HEK293 (cell line): ENCODE measurements around the gene MYH16.
"Not testable (repeated sequence)": the region's sequence is repeated elsewhere in the genome, so short reads cannot be mapped to it uniquely, and the experiment has no call there.

Source experiments
- CTCF ChIA-PET: fragments of 350-600 bp; formaldehyde crosslinking; extraction: SDS; loops from one replicate; lab custom pipeline; 2021; ENCODE audit warnings: antibody characterized with exemption; lab: Yijun Ruan, JAX
- POLR2A ChIA-PET: fragments of 300-600 bp; formaldehyde crosslinking; extraction: SDS; loops from one replicate; lab custom pipeline; 2020; ENCODE audit warnings: antibody characterized with exemption, inconsistent platforms; lab: Yijun Ruan, JAX
- H3K27ac ChIP-seq: fragments of 200-500 bp; sonication (Bioruptor generic); 2 replicates; pipeline ENCODE4 v1.5.1; 2014; ENCODE audit warnings: low read depth, low read length, control low read depth, inconsistent platforms; ENCODE audit errors: extremely low read depth
- H3K36me3 ChIP-seq, 2 experiments: fragments of 200-500 bp in 1 of 2; sonication (Bioruptor generic) in 1 of 2; 1 replicate in 1 of 2; 2 replicates in 1 of 2; pipeline ENCODE4 v1.5.1; 2014 to 2017; ENCODE audit warnings: inconsistent platforms in 2 of 2, low read length in 2 of 2; ENCODE audit not compliant: control insufficient read depth in 2 of 2, insufficient read depth in 1 of 2
- H3K4me1 ChIP-seq: fragments of 200-500 bp; sonication (Bioruptor generic); 2 replicates; pipeline ENCODE4 v1.5.1; 2014; ENCODE audit warnings: mild to moderate bottlenecking, low read length, inconsistent platforms; ENCODE audit not compliant: control insufficient read depth, insufficient read depth
- H3K4me3 ChIP-seq: 2 replicates; pipeline ENCODE4 v1.5.1; 2011; ENCODE audit warnings: low read depth, mild to moderate bottlenecking, control low read depth, low read length, moderate library complexity
- H3K9me3 ChIP-seq: fragments of 200-500 bp; sonication (Bioruptor generic); 2 replicates; pipeline ENCODE4 v1.5.1; 2014; ENCODE audit warnings: low read depth, low read length, inconsistent platforms; ENCODE audit not compliant: control insufficient read depth, insufficient read depth
- KLF7 ChIP-seq: fragments of 450-650 bp; formaldehyde crosslinking; IDR thresholded peaks from 2 replicates; pipeline ENCODE4 v1.5.1; 2016; ENCODE audit warnings: missing biosample characterization, missing genetic modification characterization, borderline replicate concordance
- PRDM1 ChIP-seq: fragments of 450-650 bp; formaldehyde crosslinking; IDR thresholded peaks from 2 replicates; pipeline ENCODE4; 2016; ENCODE audit warnings: missing biosample characterization, missing genetic modification characterization
- SP2 ChIP-seq: fragments of 450-650 bp; formaldehyde crosslinking; IDR thresholded peaks from 2 replicates; pipeline ENCODE4 v1.5.1; 2016; ENCODE audit warnings: missing biosample characterization, missing genetic modification characterization
- ZBTB8A ChIP-seq: fragments of 450-650 bp; formaldehyde crosslinking; IDR thresholded peaks from 2 replicates; pipeline ENCODE4 v1.5.1; 2016; ENCODE audit warnings: missing biosample characterization, missing genetic modification characterization
- ZEB2 ChIP-seq: fragments of 450-650 bp; formaldehyde crosslinking; IDR thresholded peaks from 2 replicates; pipeline ENCODE4 v1.5.1; 2016; ENCODE audit warnings: missing biosample characterization, missing genetic modification characterization
- ZNF335 ChIP-seq: fragments of 450-650 bp; formaldehyde crosslinking; conservative IDR thresholded peaks from 2 replicates; pipeline ENCODE4 v1.5.1; 2016; ENCODE audit warnings: missing biosample characterization, missing genetic modification characterization
- ZNF623 ChIP-seq: fragments of 450-650 bp; formaldehyde crosslinking; IDR thresholded peaks from 2 replicates; pipeline ENCODE4 v1.5.1; 2016; ENCODE audit warnings: missing biosample characterization, missing genetic modification characterization
- ZNF629 ChIP-seq: fragments of 450-650 bp; formaldehyde crosslinking; IDR thresholded peaks from 2 replicates; pipeline ENCODE4 v1.5.1; 2017; ENCODE audit warnings: missing biosample characterization, missing genetic modification characterization
- ZNF654 ChIP-seq: fragments of 450-650 bp; formaldehyde crosslinking; IDR thresholded peaks from 2 replicates; pipeline ENCODE4 v1.5.1; 2016; ENCODE audit warnings: low read depth, missing biosample characterization, missing genetic modification characterization
- ZNF660 ChIP-seq: fragments of 450-650 bp; IDR thresholded peaks from 2 replicates; pipeline ENCODE4 v1.5.1; 2018; ENCODE audit warnings: missing biosample characterization, mild to moderate bottlenecking, missing genetic modification characterization
- ZNF843 ChIP-seq: fragments of 450-650 bp; formaldehyde crosslinking; IDR thresholded peaks from 2 replicates; pipeline ENCODE4 v1.5.1; 2016; ENCODE audit warnings: missing biosample characterization, missing genetic modification characterization
- TF ChIP-seq, protein P1 (sequence below): fragments of 450-650 bp; formaldehyde crosslinking; IDR thresholded peaks from 2 replicates; pipeline ENCODE4 v1.5.1; 2016; ENCODE audit warnings: missing biosample characterization, missing genetic modification characterization
- TF ChIP-seq, protein P2 (sequence below): fragments of 450-650 bp; formaldehyde crosslinking; IDR thresholded peaks from 2 replicates; pipeline ENCODE4 v1.5.1; 2016; ENCODE audit warnings: missing biosample characterization, missing genetic modification characterization
- TF ChIP-seq, protein P3 (sequence below): fragments of 450-650 bp; formaldehyde crosslinking; IDR thresholded peaks from 2 replicates; pipeline ENCODE4 v1.5.1; 2016; ENCODE audit warnings: missing biosample characterization, missing genetic modification characterization
- TF ChIP-seq, protein P4 (sequence below): fragments of 450-650 bp; formaldehyde crosslinking; IDR thresholded peaks from 2 replicates; pipeline ENCODE4 v1.5.1; 2016; ENCODE audit warnings: missing biosample characterization, missing genetic modification characterization
- TF ChIP-seq, protein P5 (sequence below): fragments of 450-650 bp; formaldehyde crosslinking; IDR thresholded peaks from 2 replicates; pipeline ENCODE4 v1.5.1; 2016; ENCODE audit warnings: missing biosample characterization, missing genetic modification characterization, borderline replicate concordance
- TF ChIP-seq, protein P6 (sequence below): fragments of 450-650 bp; formaldehyde crosslinking; IDR thresholded peaks from 2 replicates; pipeline ENCODE4 v1.5.1; 2016; ENCODE audit warnings: missing biosample characterization, missing genetic modification characterization
- TF ChIP-seq, protein P7 (sequence below): fragments of 450-650 bp; formaldehyde crosslinking; IDR thresholded peaks from 2 replicates; pipeline ENCODE4 v1.5.1; 2016; ENCODE audit warnings: missing biosample characterization, missing genetic modification characterization

Gene MYH16

DNA sequence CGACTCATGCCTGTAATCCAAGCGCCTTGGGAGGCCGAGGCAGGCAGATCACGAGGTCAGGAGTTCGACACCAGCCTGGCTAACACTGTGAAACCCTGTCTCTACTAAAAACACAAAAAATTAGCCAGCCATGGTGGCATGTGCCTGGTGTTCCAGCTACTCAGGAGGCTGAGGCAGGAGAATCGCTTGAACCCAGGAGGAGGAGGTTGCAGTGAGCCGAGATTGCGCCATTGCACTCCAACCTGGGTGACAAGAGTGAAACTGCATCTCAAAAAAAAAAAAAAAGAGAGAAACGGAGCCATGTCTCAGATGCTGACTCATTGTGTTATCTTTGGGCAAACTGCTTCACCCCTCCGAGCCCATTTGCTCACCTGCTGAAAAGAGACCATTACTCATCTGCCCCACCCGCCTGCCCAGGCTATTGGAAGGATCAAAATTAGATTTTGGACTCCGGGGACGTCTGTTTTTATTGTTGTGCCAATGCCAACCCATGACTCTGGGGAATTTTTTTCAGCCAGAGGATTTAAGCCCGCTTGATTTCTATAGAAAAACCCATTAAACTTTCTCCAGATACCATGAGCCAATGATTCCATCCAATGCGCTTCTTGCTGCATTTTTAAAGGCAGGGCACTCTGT lies 48.3 kb upstream of the MYH16 start:
- POLR2A ChIA-PET, H3K4me3 ChIP-seq, H3K4me1 ChIP-seq, H3K36me3 ChIP-seq, H3K9me3 ChIP-seq, H3K27ac ChIP-seq, CTCF ChIA-PET: not testable (repeated sequence)
- TF ChIP-seq, protein P1, sequence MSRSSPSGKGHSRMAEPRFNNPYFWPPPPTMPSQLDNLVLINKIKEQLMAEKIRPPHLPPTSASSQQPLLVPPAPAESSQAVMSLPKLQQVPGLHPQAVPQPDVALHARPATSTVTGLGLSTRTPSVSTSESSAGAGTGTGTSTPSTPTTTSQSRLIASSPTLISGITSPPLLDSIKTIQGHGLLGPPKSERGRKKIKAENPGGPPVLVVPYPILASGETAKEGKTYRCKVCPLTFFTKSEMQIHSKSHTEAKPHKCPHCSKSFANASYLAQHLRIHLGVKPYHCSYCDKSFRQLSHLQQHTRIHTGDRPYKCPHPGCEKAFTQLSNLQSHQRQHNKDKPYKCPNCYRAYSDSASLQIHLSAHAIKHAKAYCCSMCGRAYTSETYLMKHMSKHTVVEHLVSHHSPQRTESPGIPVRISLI (tag by site-specific recombination): peak; percentile 97
- TF ChIP-seq ZNF843: peak; percentile 47
- TF ChIP-seq, protein P2, sequence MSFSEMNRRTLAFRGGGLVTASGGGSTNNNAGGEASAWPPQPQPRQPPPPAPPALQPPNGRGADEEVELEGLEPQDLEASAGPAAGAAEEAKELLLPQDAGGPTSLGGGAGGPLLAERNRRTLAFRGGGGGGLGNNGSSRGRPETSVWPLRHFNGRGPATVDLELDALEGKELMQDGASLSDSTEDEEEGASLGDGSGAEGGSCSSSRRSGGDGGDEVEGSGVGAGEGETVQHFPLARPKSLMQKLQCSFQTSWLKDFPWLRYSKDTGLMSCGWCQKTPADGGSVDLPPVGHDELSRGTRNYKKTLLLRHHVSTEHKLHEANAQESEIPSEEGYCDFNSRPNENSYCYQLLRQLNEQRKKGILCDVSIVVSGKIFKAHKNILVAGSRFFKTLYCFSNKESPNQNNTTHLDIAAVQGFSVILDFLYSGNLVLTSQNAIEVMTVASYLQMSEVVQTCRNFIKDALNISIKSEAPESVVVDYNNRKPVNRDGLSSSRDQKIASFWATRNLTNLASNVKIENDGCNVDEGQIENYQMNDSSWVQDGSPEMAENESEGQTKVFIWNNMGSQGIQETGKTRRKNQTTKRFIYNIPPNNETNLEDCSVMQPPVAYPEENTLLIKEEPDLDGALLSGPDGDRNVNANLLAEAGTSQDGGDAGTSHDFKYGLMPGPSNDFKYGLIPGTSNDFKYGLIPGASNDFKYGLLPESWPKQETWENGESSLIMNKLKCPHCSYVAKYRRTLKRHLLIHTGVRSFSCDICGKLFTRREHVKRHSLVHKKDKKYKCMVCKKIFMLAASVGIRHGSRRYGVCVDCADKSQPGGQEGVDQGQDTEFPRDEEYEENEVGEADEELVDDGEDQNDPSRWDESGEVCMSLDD (tag by site-specific recombination): 0 out of 2 replicates have a peak, but pooled peaks have one; percentile 38
- TF ChIP-seq, protein P3, sequence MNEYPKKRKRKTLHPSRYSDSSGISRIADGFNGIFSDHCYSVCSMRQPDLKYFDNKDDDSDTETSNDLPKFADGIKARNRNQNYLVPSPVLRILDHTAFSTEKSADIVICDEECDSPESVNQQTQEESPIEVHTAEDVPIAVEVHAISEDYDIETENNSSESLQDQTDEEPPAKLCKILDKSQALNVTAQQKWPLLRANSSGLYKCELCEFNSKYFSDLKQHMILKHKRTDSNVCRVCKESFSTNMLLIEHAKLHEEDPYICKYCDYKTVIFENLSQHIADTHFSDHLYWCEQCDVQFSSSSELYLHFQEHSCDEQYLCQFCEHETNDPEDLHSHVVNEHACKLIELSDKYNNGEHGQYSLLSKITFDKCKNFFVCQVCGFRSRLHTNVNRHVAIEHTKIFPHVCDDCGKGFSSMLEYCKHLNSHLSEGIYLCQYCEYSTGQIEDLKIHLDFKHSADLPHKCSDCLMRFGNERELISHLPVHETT (tag by site-specific recombination): peak; percentile 76; the same call in 1 of the 2 replicates
- TF ChIP-seq, protein P4, sequence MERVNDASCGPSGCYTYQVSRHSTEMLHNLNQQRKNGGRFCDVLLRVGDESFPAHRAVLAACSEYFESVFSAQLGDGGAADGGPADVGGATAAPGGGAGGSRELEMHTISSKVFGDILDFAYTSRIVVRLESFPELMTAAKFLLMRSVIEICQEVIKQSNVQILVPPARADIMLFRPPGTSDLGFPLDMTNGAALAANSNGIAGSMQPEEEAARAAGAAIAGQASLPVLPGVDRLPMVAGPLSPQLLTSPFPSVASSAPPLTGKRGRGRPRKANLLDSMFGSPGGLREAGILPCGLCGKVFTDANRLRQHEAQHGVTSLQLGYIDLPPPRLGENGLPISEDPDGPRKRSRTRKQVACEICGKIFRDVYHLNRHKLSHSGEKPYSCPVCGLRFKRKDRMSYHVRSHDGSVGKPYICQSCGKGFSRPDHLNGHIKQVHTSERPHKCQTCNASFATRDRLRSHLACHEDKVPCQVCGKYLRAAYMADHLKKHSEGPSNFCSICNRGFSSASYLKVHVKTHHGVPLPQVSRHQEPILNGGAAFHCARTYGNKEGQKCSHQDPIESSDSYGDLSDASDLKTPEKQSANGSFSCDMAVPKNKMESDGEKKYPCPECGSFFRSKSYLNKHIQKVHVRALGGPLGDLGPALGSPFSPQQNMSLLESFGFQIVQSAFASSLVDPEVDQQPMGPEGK: peak; percentile 97
- 0 out of 2 replicates have a peak, but pooled peaks have one; percentile 53 for TF ChIP-seq KLF7 (tag by site-specific recombination)
- peak; percentile 62 for TF ChIP-seq PRDM1 (tag by site-specific recombination)
- peak; percentile 88 for TF ChIP-seq ZNF629
- TF ChIP-seq, protein P5, sequence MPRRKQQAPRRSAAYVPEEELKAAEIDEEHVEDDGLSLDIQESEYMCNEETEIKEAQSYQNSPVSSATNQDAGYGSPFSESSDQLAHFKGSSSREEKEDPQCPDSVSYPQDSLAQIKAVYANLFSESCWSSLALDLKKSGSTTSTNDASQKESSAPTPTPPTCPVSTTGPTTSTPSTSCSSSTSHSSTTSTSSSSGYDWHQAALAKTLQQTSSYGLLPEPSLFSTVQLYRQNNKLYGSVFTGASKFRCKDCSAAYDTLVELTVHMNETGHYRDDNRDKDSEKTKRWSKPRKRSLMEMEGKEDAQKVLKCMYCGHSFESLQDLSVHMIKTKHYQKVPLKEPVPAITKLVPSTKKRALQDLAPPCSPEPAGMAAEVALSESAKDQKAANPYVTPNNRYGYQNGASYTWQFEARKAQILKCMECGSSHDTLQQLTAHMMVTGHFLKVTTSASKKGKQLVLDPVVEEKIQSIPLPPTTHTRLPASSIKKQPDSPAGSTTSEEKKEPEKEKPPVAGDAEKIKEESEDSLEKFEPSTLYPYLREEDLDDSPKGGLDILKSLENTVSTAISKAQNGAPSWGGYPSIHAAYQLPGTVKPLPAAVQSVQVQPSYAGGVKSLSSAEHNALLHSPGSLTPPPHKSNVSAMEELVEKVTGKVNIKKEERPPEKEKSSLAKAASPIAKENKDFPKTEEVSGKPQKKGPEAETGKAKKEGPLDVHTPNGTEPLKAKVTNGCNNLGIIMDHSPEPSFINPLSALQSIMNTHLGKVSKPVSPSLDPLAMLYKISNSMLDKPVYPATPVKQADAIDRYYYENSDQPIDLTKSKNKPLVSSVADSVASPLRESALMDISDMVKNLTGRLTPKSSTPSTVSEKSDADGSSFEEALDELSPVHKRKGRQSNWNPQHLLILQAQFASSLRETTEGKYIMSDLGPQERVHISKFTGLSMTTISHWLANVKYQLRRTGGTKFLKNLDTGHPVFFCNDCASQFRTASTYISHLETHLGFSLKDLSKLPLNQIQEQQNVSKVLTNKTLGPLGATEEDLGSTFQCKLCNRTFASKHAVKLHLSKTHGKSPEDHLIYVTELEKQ (tag by site-specific recombination): peak; percentile 52; the same call in 1 of the 2 replicates
- peak; percentile 64 for TF ChIP-seq ZBTB8A (tag by site-specific recombination)
- peak; percentile 95 for TF ChIP-seq ZNF660 (tag by site-specific recombination)
- TF ChIP-seq, protein P6, sequence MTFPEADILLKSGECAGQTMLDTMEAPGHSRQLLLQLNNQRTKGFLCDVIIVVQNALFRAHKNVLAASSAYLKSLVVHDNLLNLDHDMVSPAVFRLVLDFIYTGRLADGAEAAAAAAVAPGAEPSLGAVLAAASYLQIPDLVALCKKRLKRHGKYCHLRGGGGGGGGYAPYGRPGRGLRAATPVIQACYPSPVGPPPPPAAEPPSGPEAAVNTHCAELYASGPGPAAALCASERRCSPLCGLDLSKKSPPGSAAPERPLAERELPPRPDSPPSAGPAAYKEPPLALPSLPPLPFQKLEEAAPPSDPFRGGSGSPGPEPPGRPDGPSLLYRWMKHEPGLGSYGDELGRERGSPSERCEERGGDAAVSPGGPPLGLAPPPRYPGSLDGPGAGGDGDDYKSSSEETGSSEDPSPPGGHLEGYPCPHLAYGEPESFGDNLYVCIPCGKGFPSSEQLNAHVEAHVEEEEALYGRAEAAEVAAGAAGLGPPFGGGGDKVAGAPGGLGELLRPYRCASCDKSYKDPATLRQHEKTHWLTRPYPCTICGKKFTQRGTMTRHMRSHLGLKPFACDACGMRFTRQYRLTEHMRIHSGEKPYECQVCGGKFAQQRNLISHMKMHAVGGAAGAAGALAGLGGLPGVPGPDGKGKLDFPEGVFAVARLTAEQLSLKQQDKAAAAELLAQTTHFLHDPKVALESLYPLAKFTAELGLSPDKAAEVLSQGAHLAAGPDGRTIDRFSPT (tag by site-specific recombination): peak; percentile 67; the same call in 1 of the 2 replicates
- peak; percentile 13; the same call in 1 of the 2 replicates for TF ChIP-seq ZNF623
- peak; percentile 11; the same call in 1 of the 2 replicates for TF ChIP-seq SP2 (tag by site-specific recombination)
- 0 out of 2 replicates have a peak, but pooled peaks have one; percentile 1 for TF ChIP-seq ZNF654
- peak; percentile 84 for TF ChIP-seq ZEB2 (tag by site-specific recombination)
- peak; percentile 35; the same call in 1 of the 2 replicates for TF ChIP-seq ZNF335 (tag by site-specific recombination)
- TF ChIP-seq, protein P7, sequence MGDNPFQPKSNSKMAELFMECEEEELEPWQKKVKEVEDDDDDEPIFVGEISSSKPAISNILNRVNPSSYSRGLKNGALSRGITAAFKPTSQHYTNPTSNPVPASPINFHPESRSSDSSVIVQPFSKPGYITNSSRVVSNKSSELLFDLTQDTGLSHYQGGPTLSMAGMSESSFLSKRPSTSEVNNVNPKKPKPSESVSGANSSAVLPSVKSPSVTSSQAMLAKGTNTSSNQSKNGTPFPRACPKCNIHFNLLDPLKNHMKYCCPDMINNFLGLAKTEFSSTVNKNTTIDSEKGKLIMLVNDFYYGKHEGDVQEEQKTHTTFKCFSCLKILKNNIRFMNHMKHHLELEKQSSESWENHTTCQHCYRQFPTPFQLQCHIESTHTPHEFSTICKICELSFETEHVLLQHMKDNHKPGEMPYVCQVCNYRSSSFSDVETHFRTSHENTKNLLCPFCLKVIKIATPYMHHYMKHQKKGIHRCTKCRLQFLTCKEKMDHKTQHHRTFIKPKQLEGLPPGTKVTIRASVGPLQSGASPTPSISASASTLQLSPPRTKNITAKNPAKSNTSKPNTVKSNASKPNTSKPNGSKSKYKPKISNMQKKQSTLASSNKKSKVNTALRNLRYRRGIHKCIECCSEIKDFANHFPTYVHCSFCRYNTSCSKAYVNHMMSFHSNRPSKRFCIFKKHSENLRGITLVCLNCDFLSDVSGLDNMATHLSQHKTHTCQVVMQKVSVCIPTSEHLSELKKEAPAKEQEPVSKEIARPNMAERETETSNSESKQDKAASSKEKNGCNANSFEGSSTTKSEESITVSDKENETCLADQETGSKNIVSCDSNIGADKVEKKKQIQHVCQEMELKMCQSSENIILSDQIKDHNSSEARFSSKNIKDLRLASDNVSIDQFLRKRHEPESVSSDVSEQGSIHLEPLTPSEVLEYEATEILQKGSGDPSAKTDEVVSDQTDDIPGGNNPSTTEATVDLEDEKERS: 0 out of 2 replicates have a peak, but pooled peaks have one; percentile 58
